NCI-H1436 treated with DMSO at 0.1 percent for 48 hours (cell line): ENCODE results near the gene CDK18.

ENCODE experiments used
- DNase-seq: peaks from one replicate; lab custom pipeline; 2025; lab: John Stamatoyannopoulos, UW

The CDK18 gene

GRCh38 chr1:205523891-205524793 is 19.7 kb downstream of the CDK18 start:
- DNase-seq: peak; percentile 21

DNA sequence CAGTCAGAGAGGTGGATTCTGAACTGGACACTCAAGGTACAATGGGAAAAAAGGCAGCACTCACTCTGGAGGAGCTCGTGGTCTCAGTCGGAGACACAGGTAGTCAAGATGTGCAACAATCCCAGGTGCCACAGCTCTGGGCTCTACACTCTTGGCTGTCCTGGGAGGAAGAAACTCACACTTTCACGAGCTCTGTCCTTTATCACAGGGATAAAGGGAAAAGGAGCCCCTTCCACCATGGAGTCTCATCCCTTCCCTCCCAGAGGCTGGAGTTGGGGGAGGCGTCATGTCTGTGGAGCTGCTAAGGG is 20.3 kb downstream of the CDK18 start:
- no peak for DNase-seq

DNA sequence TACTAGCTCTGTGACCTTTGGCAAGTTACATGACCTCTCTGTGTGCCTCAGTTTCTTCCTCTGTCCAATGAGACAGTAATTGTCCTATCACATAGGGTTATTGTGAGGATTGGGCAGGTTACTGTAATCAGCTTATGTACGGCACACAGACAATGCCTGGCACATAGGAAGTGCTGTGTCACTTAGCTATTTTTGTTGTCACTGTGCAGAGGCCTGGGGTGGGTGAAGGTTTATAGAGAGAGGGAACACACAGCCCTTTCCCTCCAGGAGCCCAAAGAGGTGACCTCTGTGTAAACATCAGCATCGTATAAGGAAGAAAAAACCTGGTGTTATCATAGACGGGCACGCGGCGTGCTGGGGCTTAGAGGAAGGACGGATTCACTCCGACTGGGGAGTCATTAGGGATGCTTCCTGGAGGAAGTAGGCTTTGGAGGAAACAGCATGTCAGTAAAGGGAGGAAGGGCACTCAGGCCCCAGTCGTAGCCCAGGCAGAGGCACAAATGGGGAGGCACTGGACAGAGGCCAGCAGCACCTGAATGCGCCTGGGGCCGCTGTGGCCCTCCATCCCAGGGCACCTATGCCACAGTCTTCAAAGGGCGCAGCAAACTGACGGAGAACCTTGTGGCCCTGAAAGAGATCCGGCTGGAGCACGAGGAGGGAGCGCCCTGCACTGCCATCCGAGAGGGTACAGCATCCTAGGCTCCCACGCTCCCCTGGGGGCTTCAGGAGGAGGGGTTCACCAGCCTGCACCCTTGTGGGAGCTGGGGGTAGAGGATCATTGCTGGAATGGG is 21.2 kb downstream of the CDK18 start:
- no peak for DNase-seq

- DNase-seq: no peak
Measured at GRCh38 chr1:205526431-205526830, 22.0 kb downstream of the CDK18 start.

- DNase-seq: no peak
Measured at GRCh38 chr1:205527931-205528330, 23.5 kb downstream of the CDK18 start.

- no peak for DNase-seq
Measured at GRCh38 chr1:205528446-205528886, 24.0 kb downstream of the CDK18 start.

- no peak for DNase-seq
Measured at GRCh38 chr1:205528887-205529825, 24.7 kb downstream of the CDK18 start.

GRCh38 chr1:205530116-205530515 is 25.6 kb downstream of the CDK18 start:
- DNase-seq: no peak

DNA sequence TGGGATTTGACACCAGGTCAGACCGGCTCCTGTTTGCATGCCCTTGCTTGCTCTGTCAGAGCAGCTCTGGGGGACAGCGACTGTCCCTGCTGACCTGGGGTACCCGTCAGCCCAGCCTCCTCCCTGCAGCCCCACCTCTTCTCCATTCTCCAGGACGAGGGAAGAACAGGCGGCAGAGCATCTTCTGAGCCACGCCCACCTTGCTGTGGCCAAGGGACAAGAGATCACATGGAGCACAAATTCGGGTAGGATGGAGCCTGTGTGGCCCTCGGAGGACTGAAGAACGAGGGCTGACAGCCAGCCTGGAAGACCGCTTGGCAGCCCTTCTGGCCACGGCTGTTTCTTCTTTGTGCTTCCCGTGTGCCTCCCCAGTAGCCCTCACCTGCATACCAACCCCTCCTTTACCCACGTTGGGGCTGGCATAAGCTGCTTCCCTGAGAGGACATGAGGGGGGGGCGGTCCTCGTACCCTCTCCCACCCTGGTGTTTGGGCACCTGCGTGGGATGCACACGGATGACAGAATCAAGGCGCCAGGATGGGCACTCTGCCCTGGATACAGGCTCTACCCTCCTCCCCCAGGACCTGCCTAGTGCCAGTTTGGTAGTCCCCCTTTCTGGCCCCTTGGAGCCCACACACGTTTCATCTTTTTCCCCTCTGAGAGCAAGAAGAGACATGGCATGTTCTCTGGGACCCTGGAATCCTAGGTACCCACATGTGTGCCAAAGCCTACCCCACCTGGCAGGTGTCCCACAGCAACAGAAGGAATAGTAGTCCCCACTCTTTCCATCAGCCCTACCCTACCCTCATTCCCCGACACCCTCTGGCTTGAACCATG is 26.9 kb downstream of the CDK18 start:
- no peak for DNase-seq

DNA sequence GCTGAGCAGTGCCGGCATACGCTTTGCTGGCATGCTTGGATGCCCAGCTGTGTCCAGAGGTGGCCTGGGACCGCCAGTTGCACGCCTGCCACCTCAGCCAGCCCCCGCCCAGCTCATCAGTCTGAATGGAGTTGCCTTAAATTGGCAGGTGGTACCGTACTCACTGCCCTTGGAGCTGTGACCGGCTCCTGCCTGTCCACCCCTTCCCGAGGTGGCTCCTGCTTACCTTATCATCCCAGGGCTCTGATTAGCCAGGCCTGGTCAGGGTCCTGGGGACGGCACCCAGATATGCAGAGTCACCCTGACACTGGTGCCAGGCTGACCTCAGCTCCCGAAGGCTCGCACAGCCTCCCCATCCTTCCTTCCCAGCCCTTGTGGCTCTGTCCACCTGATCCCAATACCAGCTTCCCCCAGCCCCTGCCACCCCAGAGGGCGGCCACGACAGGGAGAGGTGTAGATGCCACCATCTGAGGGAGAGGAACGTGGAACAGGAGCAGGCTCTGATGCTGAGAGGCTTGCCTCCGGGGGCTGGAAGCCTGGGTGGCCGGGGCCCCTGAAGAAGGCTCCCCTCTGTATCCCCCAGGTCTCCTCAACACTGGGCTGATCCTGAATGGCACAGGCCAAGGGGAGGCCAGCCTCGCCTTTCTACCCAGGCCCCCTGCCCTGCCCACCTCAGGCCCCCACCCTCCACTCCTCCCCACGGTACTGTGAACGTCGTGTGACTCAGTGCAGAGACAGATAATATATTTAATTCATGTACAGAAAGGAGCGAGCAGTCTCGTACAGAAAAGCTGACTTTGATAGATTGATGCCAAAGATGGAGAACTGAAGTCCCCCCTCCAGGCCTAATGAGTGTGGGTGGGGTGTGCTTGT is 27.8 kb downstream of the CDK18 start:
- no peak for DNase-seq

GRCh38 chr1:205532996-205533735 is 28.7 kb downstream of the CDK18 start:
- DNase-seq: no peak

GRCh38 chr1:205533748-205534443 is 29.4 kb downstream of the CDK18 start:
- DNase-seq: no peak

DNA sequence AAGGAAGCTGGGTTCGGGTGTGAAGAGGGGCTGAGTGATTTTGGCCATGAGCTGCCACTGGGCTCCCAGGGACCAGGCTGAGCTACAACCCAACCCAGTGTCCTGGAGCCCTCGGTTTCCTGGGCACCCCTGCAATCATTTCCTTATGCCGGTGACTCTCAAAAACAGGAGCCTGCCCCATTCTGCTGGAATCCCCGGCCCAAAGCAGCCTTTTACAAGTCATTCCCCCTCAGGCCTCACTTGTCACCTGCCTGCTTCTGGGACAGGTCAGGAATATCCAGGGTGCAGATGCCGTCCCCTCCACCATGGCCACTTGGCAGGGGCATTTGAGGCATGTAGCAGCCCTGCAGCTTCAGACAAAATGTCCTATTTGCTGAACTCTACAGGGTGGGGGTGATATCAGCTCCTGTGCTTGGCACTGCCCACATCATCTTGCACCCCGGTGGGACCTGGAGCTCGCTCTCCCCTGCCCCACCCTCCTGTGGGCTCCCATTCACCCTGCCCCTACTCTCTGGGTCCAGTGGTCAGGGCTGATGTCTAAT is 30.0 kb downstream of the CDK18 start:
- DNase-seq: no peak

GRCh38 chr1:205535096-205535495 is 30.6 kb downstream of the CDK18 start:
- DNase-seq: no peak

DNA sequence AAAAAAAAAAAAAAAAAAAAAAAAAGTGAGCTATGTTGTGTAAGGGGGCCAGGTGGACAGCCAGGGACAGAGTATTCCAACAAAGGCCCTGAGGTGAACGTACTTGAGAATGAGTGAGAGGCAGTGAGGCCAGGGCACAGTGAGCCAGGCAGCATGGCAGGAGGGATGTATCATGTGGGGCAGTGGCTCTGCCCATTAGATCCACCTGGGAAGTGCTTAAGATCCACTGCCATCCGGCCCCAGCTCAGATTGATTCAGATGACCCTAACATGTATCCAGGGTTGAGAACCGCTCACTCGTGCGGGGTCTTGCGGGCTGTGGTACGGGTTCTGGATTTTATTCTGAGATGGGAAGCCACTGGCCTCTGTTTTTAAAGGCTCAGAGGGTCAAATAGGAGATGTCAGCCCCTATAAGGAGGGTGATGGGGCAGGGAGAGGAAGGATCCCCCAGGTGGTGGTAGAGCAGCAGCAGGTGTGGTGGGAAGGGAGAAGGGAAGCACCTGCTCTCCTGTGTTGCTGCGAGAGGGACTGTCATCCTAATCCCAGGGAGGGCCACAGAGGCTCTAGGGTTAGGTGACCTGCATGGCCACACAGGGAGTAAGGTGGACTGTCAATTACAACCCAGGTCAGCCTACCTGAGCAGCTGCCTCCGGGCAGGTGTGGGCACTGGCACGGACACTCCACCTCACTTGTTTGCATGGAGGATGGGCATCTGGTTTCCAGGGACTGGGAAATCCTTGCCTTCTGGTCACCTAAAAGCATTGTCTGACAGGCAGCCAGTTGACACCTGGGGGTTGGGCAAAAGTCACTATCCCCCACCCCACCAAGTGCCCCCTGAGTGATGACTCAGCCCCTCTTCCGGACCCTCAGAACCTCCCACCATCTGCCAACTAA is 31.6 kb downstream of the CDK18 start:
- no peak for DNase-seq

DNA sequence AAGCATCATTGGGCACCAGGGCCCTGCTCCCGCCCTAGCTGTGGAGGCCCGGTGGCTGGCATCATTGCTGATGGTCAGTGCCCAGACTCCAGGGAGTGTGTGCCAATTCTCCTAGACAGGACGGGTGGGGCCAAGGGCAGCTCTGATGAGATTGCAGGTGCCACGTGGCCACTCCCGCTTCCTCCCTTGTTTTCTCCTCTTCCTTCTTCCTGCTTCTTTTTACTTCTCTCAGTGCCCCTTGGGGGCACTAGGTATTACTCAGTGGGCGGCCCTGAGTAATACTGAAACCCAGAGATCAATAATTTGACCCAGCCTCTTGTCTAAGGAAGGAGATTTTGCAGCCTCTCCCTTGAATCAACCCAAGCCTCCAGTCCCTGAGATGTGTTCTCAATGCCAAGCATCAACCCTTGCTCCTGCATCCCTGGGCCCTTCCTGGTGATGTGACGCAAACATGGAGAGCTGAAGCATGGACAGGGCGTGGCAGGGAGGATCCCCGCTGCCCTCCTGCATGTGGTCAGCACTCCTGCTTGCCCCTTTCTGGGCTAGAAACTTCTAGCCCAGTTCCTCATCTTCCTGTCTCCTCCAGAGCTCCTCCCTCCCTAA is 32.4 kb downstream of the CDK18 start:
- DNase-seq: no peak

GRCh38 chr1:205537386-205538018 is 33.0 kb downstream of the CDK18 start:
- no peak for DNase-seq
